ENCODE results near the gene TMEM117. TPM values are rescaled to one million over a fixed set of nuclear protein-coding genes. Genes with fewer than 3 reads are reported as not detected.

Gene TMEM117
- polyA plus RNA-seq, 1 donor (not counting 4 experiments of a cell fraction or from before 2014, with no cell fraction given): 8.5 TPM

DNA sequence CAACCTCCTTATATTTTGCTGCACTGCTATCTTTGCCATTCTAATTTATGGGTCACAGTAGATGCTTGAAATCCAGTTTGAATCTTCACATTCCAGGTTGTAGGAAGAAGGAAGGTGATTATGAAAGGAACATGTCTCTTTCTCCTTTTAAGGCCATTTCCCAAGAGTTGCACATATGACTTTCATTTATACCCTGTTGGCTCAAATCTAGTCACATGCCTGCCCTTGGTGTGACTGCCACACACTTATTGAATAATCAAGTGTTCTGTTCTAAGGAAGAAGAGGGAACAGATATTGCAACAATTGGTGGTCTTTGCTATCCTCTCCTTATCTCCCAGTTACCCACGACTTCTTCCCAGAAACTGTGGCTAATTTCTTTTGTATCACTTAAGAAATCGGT lies 404.3 kb downstream of the TMEM117 start:
- H3K9me3 ChIP-seq (ENCODE audit: control insufficient read depth, low read depth, low read length): no peaks in the 10 kb centered on the region
- no peak overlapping the region for H3K9ac ChIP-seq (ENCODE audit: control insufficient read depth, extremely low read depth, insufficient read depth, low read length)
- H3K4me3 ChIP-seq (ENCODE audit: control insufficient read depth in 2 of 3, extremely low read depth in 1 of 3, insufficient read depth in 2 of 3, low read depth in 1 of 3, low read length in 3 of 3): no peak overlapping the region
- TF ChIP-seq CTCF (optimal IDR thresholded peaks at IDR 0.05 in 1 of 3, IDR thresholded peaks at IDR 0.05 in 1 of 3, conservative IDR thresholded peaks at IDR 0.05 in 1 of 3; ENCODE audit: extremely low read depth in 1 of 3, insufficient read depth in 2 of 3, low read length in 3 of 3) (no peak), EZH2 (IDR thresholded peaks at IDR 0.05; ENCODE audit: low read length) (no peak)
- H3K4me2 ChIP-seq (ENCODE audit: control insufficient read depth, extremely low read depth, insufficient read depth, low read depth, low read length): no peak overlapping the region
- H3K36me3 ChIP-seq (ENCODE audit: control insufficient read depth in 2 of 2, extremely low read depth in 1 of 2, insufficient read depth in 2 of 2, low read length in 2 of 2): no peaks in the 10 kb centered on the region
- no peaks in the 10 kb centered on the region for H3K27me3 ChIP-seq (ENCODE audit: control insufficient read depth, extremely low read depth, insufficient read depth, low read length)
- no peaks in the 10 kb centered on the region for H3K9me1 ChIP-seq (ENCODE audit: control insufficient read depth, extremely low read depth, insufficient read depth, low read length)
- no peak for FAIRE-seq
- H3K79me2 ChIP-seq (ENCODE audit: control insufficient read depth, insufficient read depth, low read length): no peaks in the 10 kb centered on the region
- no peak overlapping the region for H3K27ac ChIP-seq (ENCODE audit: control insufficient read depth, insufficient read depth, low read length)
- no peaks in the 10 kb centered on the region for H3K4me1 ChIP-seq (ENCODE audit: control insufficient read depth, extremely low read depth, insufficient read depth, low read length)
- no peaks in the 10 kb centered on the region for H4K20me1 ChIP-seq (ENCODE audit: control insufficient read depth, extremely low read depth, insufficient read depth, low read length)
- no peak overlapping the region for H2AFZ ChIP-seq (ENCODE audit: control insufficient read depth, low read length)
- dilution Hi-C loops (cut with MboI; ENCODE audit: extremely low pct_ligation_motif_present, low sequenced_read_pairs): no loop called here
- DNase-seq (ENCODE audit: low read depth, low spot score): no peak

DNA sequence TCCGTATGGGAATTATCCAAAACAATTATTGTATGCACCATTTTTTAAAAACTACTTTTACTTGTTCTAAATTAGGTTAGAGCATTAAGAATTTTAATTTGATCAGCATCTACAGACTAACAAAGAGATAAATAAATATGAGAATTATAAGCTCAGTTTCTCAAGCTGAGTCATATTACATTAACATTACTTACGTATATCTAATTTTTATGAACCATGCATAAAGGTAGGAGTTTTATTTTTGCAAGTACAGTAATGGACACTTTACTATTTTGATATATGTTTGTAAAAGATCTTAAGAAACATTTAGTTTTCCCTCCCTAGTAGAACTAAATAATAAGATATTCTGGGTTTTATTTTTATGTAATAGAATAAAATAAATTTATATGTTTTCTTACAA lies 410.1 kb downstream of the TMEM117 start:
- FAIRE-seq: no peak
- H3K9ac ChIP-seq (ENCODE audit: control insufficient read depth, extremely low read depth, insufficient read depth, low read length): no peak overlapping the region

More for the DNA sequence above, 410.1 kb downstream of the TMEM117 start:
- H4K20me1 ChIP-seq (ENCODE audit: control insufficient read depth, extremely low read depth, insufficient read depth, low read length): no peaks in the 10 kb centered on the region
- H3K79me2 ChIP-seq (ENCODE audit: control insufficient read depth, insufficient read depth, low read length): no peaks in the 10 kb centered on the region
- TF ChIP-seq CTCF (optimal IDR thresholded peaks at IDR 0.05 in 1 of 3, IDR thresholded peaks at IDR 0.05 in 1 of 3, conservative IDR thresholded peaks at IDR 0.05 in 1 of 3; ENCODE audit: extremely low read depth in 1 of 3, insufficient read depth in 2 of 3, low read length in 3 of 3): no peak
- TF ChIP-seq EZH2 (IDR thresholded peaks at IDR 0.05; ENCODE audit: low read length): no peak
- no peak overlapping the region for H2AFZ ChIP-seq (ENCODE audit: control insufficient read depth, low read length)
- no peaks in the 10 kb centered on the region for H3K4me1 ChIP-seq (ENCODE audit: control insufficient read depth, extremely low read depth, insufficient read depth, low read length)
- H3K9me3 ChIP-seq (ENCODE audit: control insufficient read depth, low read depth, low read length): no peaks in the 10 kb centered on the region
- H3K4me3 ChIP-seq (ENCODE audit: control insufficient read depth in 2 of 3, extremely low read depth in 1 of 3, insufficient read depth in 2 of 3, low read depth in 1 of 3, low read length in 3 of 3): no peak overlapping the region
- DNase-seq (ENCODE audit: low read depth, low spot score): no peak
- no peaks in the 10 kb centered on the region for H3K9me1 ChIP-seq (ENCODE audit: control insufficient read depth, extremely low read depth, insufficient read depth, low read length)
- dilution Hi-C loops (cut with MboI; ENCODE audit: extremely low pct_ligation_motif_present, low sequenced_read_pairs): no loop called here
- no peak overlapping the region for H3K4me2 ChIP-seq (ENCODE audit: control insufficient read depth, extremely low read depth, insufficient read depth, low read depth, low read length)
- no peaks in the 10 kb centered on the region for H3K36me3 ChIP-seq (ENCODE audit: control insufficient read depth in 2 of 2, extremely low read depth in 1 of 2, insufficient read depth in 2 of 2, low read length in 2 of 2)
- H3K27ac ChIP-seq (ENCODE audit: control insufficient read depth, insufficient read depth, low read length): no peak overlapping the region
- no peaks in the 10 kb centered on the region for H3K27me3 ChIP-seq (ENCODE audit: control insufficient read depth, extremely low read depth, insufficient read depth, low read length)

Data from keratinocyte (primary cell).